H9 (cell line): Measurements from ENCODE around the gene DHRS7C. TPM values are rescaled to one million over a fixed set of nuclear protein-coding genes. Genes with fewer than 3 reads are reported as not detected.

Experiments used
- DNase-seq: peaks from one replicate; pipeline ENCODE4 v3.0.0-alpha.2; 2017
- H2AFZ ChIP-seq: one replicate; pipeline ENCODE4 v1.6.1; 2013; ENCODE audit warnings: mild to moderate bottlenecking, low read length, control low read depth, moderate library complexity
- H2AK5ac ChIP-seq: 2 replicates; pipeline ENCODE4 v1.6.1; 2013; ENCODE audit warnings: low read length, control low read depth, mixed read lengths; ENCODE audit not compliant: insufficient read length
- H2BK120ac ChIP-seq: one replicate; pipeline ENCODE4 v1.6.1; 2013; ENCODE audit warnings: low read depth, mild to moderate bottlenecking, low read length, control low read depth, inconsistent platforms; ENCODE audit not compliant: poor library complexity, severe bottlenecking
- H2BK12ac ChIP-seq: 2 replicates; pipeline ENCODE4 v1.6.1; 2013; ENCODE audit warnings: low read length, control low read depth, mixed read lengths, low read depth; ENCODE audit not compliant: insufficient read length
- H2BK15ac ChIP-seq: 2 replicates; pipeline ENCODE4 v1.6.1; 2013; ENCODE audit warnings: low read depth, low read length, control low read depth
- H2BK20ac ChIP-seq: one replicate; pipeline ENCODE4 v1.6.1; 2013; ENCODE audit warnings: low read depth, mild to moderate bottlenecking, low read length, control low read depth, inconsistent platforms; ENCODE audit not compliant: poor library complexity, severe bottlenecking
- H2BK5ac ChIP-seq: 2 replicates; pipeline ENCODE4 v1.6.1; 2013; ENCODE audit warnings: low read length, control low read depth, mixed read lengths; ENCODE audit not compliant: insufficient read length
- H3K14ac ChIP-seq: 2 replicates; pipeline ENCODE4 v1.6.1; 2013; ENCODE audit warnings: low read length, control low read depth; ENCODE audit not compliant: insufficient read depth
- H3K18ac ChIP-seq: 2 replicates; pipeline ENCODE4 v1.6.1; 2013; ENCODE audit warnings: low read depth, mild to moderate bottlenecking, mixed read lengths, low read length, control low read depth; ENCODE audit not compliant: insufficient read length
- H3K23ac ChIP-seq: 2 replicates; pipeline ENCODE4 v1.6.1; 2013; ENCODE audit warnings: low read length, control low read depth, mixed read lengths, low read depth; ENCODE audit not compliant: insufficient read length
- H3K23me2 ChIP-seq: 2 replicates; pipeline ENCODE4 v1.6.1; 2013; ENCODE audit warnings: low read depth, mild to moderate bottlenecking, mixed read lengths, low read length, control low read depth; ENCODE audit not compliant: insufficient read length, poor library complexity, severe bottlenecking
- H3K27ac ChIP-seq: 2 replicates; pipeline ENCODE4 v1.5.1; 2013; ENCODE audit warnings: low read length, control low read depth, mixed read lengths, low read depth; ENCODE audit not compliant: insufficient read length
- H3K27me3 ChIP-seq: 2 replicates; pipeline ENCODE4 v1.6.1; 2013; ENCODE audit warnings: low read length, control low read depth, inconsistent platforms; ENCODE audit not compliant: insufficient read depth
- H3K4ac ChIP-seq: 2 replicates; pipeline ENCODE4 v1.6.1; 2013; ENCODE audit warnings: low read depth, mild to moderate bottlenecking, control low read depth, inconsistent platforms, low read length, moderate library complexity
- H3K4me1 ChIP-seq: 2 replicates; pipeline ENCODE4 v1.6.1; 2013; ENCODE audit warnings: low read length, control low read depth, inconsistent platforms; ENCODE audit not compliant: insufficient read depth
- H3K4me2 ChIP-seq: 2 replicates; pipeline ENCODE4 v1.6.1; 2013; ENCODE audit warnings: low read length, control low read depth, mixed read lengths; ENCODE audit not compliant: insufficient read length, insufficient read depth
- H3K56ac ChIP-seq: 2 replicates; pipeline ENCODE4 v1.6.1; 2013; ENCODE audit warnings: low read depth, mild to moderate bottlenecking, mixed read lengths, low read length, control low read depth; ENCODE audit not compliant: insufficient read length
- H3K79me1 ChIP-seq: 2 replicates; pipeline ENCODE4 v1.6.1; 2013; ENCODE audit warnings: low read depth, mild to moderate bottlenecking, moderate library complexity, low read length, control low read depth, inconsistent platforms; ENCODE audit not compliant: insufficient read depth, poor library complexity, severe bottlenecking
- H3K79me2 ChIP-seq: 2 replicates; pipeline ENCODE4 v1.6.1; 2013; ENCODE audit warnings: low read length, control low read depth, inconsistent platforms; ENCODE audit not compliant: insufficient read depth
- H3K9ac ChIP-seq: 2 replicates; pipeline ENCODE4 v1.6.1; 2013; ENCODE audit warnings: low read length, control low read depth, mixed read lengths; ENCODE audit not compliant: insufficient read length; ENCODE audit errors: extremely low read depth
- H3K9me3 ChIP-seq: one replicate; pipeline ENCODE4 v1.6.1; 2013; ENCODE audit warnings: low read depth, low read length, inconsistent platforms; ENCODE audit not compliant: control insufficient read depth
- H3T11ph ChIP-seq: one replicate; pipeline ENCODE4 v1.6.1; 2013; ENCODE audit warnings: mild to moderate bottlenecking, low read length, control low read depth, inconsistent platforms
- H4K20me1 ChIP-seq: one replicate; pipeline ENCODE4 v1.6.1; 2013; ENCODE audit not compliant: control insufficient read depth, insufficient read length, insufficient read depth
- H4K5ac ChIP-seq: 2 replicates; pipeline ENCODE4 v1.6.1; 2013; ENCODE audit warnings: low read depth, mild to moderate bottlenecking, mixed read lengths, low read length, control low read depth; ENCODE audit not compliant: insufficient read length
- H4K8ac ChIP-seq: replicated peaks from 2 replicates; pipeline ENCODE4 v1.6.1; 2013; ENCODE audit warnings: low read length, control low read depth, mixed read lengths, low read depth; ENCODE audit not compliant: insufficient read length
- H4K91ac ChIP-seq: 2 replicates; pipeline ENCODE4 v1.6.1; 2013; ENCODE audit warnings: low read depth, mild to moderate bottlenecking, moderate library complexity, mixed read lengths, low read length, control low read depth; ENCODE audit not compliant: insufficient read length
- H3K27ac Mint-ChIP-seq, 3 experiments: 2 replicates in 2 of 3; 3 replicates in 1 of 3; pipeline ENCODE4 v1.8.0; 2020 to 2021; ENCODE audit warnings: mixed read lengths in 3 of 3, mild to moderate bottlenecking in 1 of 3, moderate library complexity in 1 of 3
- H3K27me3 Mint-ChIP-seq: 2 replicates; pipeline ENCODE4 v1.8.0; 2021; ENCODE audit warnings: low read depth, mild to moderate bottlenecking, moderate library complexity, mixed read lengths
- H3K36me3 Mint-ChIP-seq, 3 experiments: 2 replicates in 2 of 3; 3 replicates in 1 of 3; pipeline ENCODE4 v1.8.0; 2020 to 2021; ENCODE audit warnings: low read depth in 3 of 3, mixed read lengths in 3 of 3; ENCODE audit not compliant: insufficient read depth in 1 of 3
- H3K4me1 Mint-ChIP-seq, 2 experiments: 2 replicates each; pipeline ENCODE4 v1.8.0; 2020; ENCODE audit warnings: mixed read lengths in 2 of 2
- H3K4me3 Mint-ChIP-seq, 2 experiments: 2 replicates in 1 of 2; 3 replicates in 1 of 2; pipeline ENCODE4 v1.8.0; 2020 to 2021; ENCODE audit warnings: mild to moderate bottlenecking in 2 of 2, mixed read lengths in 2 of 2, moderate library complexity in 1 of 2
- H3K9me3 Mint-ChIP-seq, 2 experiments: 2 replicates in 1 of 2; 3 replicates in 1 of 2; pipeline ENCODE4 v1.8.0; 2020; ENCODE audit warnings: mild to moderate bottlenecking in 2 of 2, mixed read lengths in 2 of 2, moderate library complexity in 1 of 2
- WGBS: extraction: QIAGEN DNeasy Blood & Tissue Kit; methylation state at CpG from one replicate; pipeline ENCODE4 v1.1.7; 2013; ENCODE audit warnings: missing lambda C conversion rate, low lambda C conversion rate, mixed read lengths; ENCODE audit not compliant: insufficient read length; ENCODE audit errors: extremely low coverage; 5-methylcytosine and 5-hydroxymethylcytosine counted together
- total RNA-seq: library from RNA; stranded (reverse); gene quantifications from 2 replicates; pipeline ENCODE4 v1.2.1, GENCODE V29; 2021
- TF ChIP-seq, protein P1 (sequence below): fragments of 200-600 bp; sonication (generic); conservative IDR thresholded peaks from 3 replicates; pipeline ENCODE4 v1.8.0; 2021; ENCODE audit warnings: antibody characterized with exemption, mild to moderate bottlenecking

Gene DHRS7C
- total RNA-seq, 1 experiment from 2014 or later = not detected

DNA sequence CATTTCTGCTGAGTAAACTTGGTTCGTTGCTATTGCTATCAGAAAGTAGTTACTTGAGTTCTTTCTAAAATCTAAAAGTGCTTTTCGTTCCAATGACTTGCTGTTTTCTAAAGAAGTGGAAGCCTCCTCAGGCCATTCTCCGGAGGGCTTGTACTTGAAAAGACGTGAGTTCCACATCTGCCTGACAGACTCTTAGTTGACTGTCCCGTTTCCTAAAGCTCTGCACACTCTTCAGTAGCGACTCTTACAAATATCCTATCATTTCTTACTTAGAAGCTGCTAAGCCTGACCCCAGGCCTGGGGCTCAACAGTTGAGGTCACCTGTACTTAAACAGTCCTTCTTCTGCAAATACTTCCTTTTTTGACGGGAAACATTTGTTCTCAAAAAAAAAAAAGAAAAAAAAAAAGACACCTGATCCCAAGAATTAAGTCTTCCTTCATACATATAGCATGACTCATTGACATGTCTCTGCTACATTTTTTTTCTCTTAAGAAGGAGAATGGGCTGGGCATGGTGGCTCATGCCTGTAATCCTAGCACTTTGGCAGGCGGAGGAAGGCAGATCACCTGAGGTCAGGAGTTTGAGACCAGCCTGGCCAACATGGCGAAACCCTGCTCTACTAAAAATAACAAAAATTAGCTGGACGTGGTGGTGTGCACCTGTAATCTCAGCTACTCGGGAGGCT lies 61.5 kb downstream of the DHRS7C start:
- Histone ChIP-seq H3K18ac (no peak overlapping the region), H2BK120ac (no peak overlapping the region), H2BK15ac (no peak overlapping the region), H4K91ac (no peak overlapping the region), H3K27me3 (no peaks in the 10 kb centered on the region), H3K9ac (no peak overlapping the region), H3K4me1 (no peaks in the 10 kb centered on the region), H3K27ac (no peak overlapping the region), H2BK20ac (no peak overlapping the region), H3K14ac (no peak overlapping the region), H3K4ac (no peak overlapping the region), H2BK12ac (no peak overlapping the region), H3K4me2 (no peak overlapping the region), H3K9me3 (no peaks in the 10 kb centered on the region), H2BK5ac (no peak overlapping the region), H4K20me1 (no peaks in the 10 kb centered on the region), H3T11ph (no peak overlapping the region), H3K79me2 (no peaks in the 10 kb centered on the region), H3K79me1 (no peaks in the 10 kb centered on the region), H3K23ac (no peak overlapping the region), H3K23me2 (no peaks in the 10 kb centered on the region), H4K5ac (no peak overlapping the region), H2AFZ (no peak overlapping the region), H4K8ac (no peak overlapping the region), H2AK5ac (no peak overlapping the region), H3K56ac (no peak overlapping the region)
- Mint-ChIP-seq H3K4me3 (no peak overlapping the region), H3K9me3 (peaks cover 11 to 15% of the 10 kb centered on the region in 2 experiments), H3K4me1 (peaks cover 0 to 4% of the 10 kb centered on the region in 2 experiments; a peak in 2 of 4 replicates), H3K27ac (no peak overlapping the region), H3K36me3 (peaks cover 2 to 8% (median 4%) of the 10 kb centered on the region in 3 experiments), H3K27me3 (no peaks in the 10 kb centered on the region)
- no CpG with 5 or more reads among the region's 11 CpGs for WGBS
- DNase-seq = no peak
- TF ChIP-seq, protein P1, sequence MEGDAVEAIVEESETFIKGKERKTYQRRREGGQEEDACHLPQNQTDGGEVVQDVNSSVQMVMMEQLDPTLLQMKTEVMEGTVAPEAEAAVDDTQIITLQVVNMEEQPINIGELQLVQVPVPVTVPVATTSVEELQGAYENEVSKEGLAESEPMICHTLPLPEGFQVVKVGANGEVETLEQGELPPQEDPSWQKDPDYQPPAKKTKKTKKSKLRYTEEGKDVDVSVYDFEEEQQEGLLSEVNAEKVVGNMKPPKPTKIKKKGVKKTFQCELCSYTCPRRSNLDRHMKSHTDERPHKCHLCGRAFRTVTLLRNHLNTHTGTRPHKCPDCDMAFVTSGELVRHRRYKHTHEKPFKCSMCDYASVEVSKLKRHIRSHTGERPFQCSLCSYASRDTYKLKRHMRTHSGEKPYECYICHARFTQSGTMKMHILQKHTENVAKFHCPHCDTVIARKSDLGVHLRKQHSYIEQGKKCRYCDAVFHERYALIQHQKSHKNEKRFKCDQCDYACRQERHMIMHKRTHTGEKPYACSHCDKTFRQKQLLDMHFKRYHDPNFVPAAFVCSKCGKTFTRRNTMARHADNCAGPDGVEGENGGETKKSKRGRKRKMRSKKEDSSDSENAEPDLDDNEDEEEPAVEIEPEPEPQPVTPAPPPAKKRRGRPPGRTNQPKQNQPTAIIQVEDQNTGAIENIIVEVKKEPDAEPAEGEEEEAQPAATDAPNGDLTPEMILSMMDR = no peak
